RWPE1 (cell line): ENCODE measurements around the gene IL3.

Experiments
- CTCF ChIA-PET: fragments of 350-600 bp; sonication (Branson Sonifier 250); formaldehyde crosslinking; extraction: SDS; loops from one replicate; lab custom pipeline; 2021; lab: Yijun Ruan, JAX
- POLR2A ChIA-PET: fragments of 400-600 bp; formaldehyde crosslinking; extraction: SDS; loops from one replicate; lab custom pipeline; 2020; ENCODE audit warnings: antibody characterized with exemption; ENCODE audit not compliant: low non-redundant PET; lab: Yijun Ruan, JAX
- DNase-seq: peaks from one replicate; pipeline ENCODE4 v3.0.0; 2012; ENCODE audit warnings: low spot score
- H3K27ac ChIP-seq: fragments of 450-650 bp; 2 replicates; pipeline ENCODE4 v1.5.1; 2017
- CTCF ChIP-seq: fragments of 450-650 bp; conservative IDR thresholded peaks from 2 replicates; pipeline ENCODE4 v1.5.1; 2017; ENCODE audit warnings: low read depth, mild to moderate bottlenecking

Gene IL3

DNA sequence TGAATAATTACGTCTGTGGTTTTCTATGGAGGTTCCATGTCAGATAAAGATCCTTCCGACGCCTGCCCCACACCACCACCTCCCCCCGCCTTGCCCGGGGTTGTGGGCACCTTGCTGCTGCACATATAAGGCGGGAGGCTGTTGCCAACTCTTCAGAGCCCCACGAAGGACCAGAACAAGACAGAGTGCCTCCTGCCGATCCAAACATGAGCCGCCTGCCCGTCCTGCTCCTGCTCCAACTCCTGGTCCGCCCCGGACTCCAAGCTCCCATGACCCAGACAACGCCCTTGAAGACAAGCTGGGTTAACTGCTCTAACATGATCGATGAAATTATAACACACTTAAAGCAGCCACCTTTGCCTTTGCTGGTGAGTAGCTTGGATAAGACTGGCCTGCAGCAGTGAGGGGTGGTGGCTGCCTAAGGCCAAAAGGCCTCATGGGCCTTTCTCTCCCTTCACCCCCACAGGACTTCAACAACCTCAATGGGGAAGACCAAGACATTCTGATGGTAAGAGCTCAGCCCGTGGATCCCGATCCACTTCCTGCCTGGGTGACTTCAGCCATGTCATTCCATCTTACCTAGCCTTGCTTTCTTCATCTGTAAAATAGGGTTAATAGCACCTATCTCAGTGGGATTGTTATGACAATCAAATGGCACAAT lies at the start of gene IL3:
TSS of gene IL3 (plus strand) at position 155 of the 661 bp plus-strand sequence. CDS start at position 207, 52 bp downstream.
- H3K27ac ChIP-seq = no peak within 1 kb of the TSS
- DNase-seq = no peak
- no peak for TF ChIP-seq CTCF
- POLR2A ChIA-PET = no interaction called here
- CTCF ChIA-PET = interaction anchor here (0.6 kb wide), 1 partner anchor 250 kb away, joined by 3 read pairs; no protein-coding TSS in a partner anchor

- POLR2A ChIA-PET = no interaction called here
- CTCF ChIA-PET = no interaction called here
- no peak overlapping the region for H3K27ac ChIP-seq
- DNase-seq = no peak
- no peak for TF ChIP-seq CTCF
Measured at GRCh38 chr5:132010989-132011621, 49.4 kb upstream of the IL3 start.

GRCh38 chr5:132011622-132012343 lies 48.7 kb upstream of the IL3 start, which contains the start of gene ACSL6:
Gene ACSL6, minus strand, starts transcription at chr5:132011658. Its CDS starts 105 bp downstream, at chr5:132011553.
- CTCF ChIA-PET = no interaction called here
- POLR2A ChIA-PET = no interaction called here
- DNase-seq = peak; percentile 49
- TF ChIP-seq CTCF = no peak
- no peak within 1 kb of the TSS for H3K27ac ChIP-seq

DNA sequence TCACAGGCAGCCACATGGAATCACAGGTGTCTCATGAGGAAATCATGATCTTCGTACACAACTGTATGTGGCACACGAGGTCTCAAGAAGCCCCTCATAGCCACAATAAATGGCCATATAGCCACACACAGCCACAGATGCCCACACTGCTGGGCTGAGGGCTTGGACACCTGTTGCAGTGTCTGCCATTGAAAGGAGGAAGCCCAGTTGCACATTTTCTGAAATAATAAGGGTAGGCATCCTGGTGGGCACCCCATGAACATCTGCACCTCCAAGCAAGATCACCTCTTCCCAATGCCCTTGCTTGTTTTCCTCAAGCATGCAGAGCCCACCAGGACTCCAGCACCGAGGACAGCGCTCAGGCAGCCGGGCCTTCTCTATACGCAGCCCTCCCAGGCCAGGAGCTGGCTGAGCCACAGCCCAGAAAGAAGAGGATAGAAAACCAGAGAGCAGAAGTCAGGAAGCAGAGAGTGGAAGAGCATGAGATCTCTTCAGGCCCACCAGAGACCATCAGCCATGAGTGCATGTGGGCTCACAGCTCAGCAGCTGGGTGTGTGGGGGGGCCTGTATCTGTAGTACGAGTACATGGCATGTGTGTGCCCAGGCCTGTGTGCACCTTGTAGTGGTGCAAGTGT lies 48.0 kb upstream of the IL3 start:
- peak; percentile 40 for DNase-seq
- H3K27ac ChIP-seq = no peak overlapping the region; the same call in 1 of the 2 replicates
- ChIA-PET POLR2A (no interaction called here), CTCF (interaction anchor here (0.8 kb wide), 1 partner anchor 423 kb away, joined by 3 read pairs; no protein-coding TSS in a partner anchor)
- TF ChIP-seq CTCF = no peak

DNA sequence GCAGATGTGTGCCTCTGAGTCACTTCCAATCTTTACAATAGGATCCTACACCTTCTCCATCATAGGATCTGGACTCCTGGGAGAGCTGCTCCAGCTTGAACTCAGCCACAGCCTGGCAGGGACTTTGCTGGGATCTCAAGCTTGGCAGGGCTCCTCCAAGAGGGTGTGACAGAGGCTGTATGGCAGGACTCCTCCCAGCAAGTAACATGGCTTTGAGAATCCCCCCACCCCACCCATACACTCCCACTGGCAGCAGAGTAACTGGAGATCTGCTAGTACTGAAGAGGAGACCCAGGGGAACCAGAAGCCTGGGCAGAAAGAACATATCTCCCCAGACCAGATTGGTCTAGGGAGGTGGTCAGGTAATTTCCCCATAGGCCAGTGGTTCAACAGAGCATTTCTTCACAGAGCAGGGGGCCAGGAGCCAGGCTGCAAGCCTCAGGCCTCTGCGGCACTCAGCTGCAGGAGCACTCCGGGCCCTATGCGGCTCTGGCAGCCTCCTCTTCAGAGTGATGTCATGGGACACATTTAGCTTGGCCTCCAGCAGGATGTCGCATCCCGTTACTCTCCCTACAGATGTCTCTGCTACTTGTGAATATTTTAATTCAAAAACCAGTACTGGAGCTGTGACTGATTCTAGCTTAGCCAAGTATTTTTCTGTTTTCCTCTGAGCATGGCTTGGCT lies 47.3 kb upstream of the IL3 start:
- CTCF ChIA-PET = interaction anchor here (0.8 kb wide), 1 partner anchor 424 kb away, joined by 3 read pairs; no protein-coding TSS in a partner anchor
- DNase-seq = no peak
- TF ChIP-seq CTCF = no peak
- POLR2A ChIA-PET = interaction anchor here (0.6 kb wide), 1 partner anchor 377 kb away, joined by 3 read pairs; no protein-coding TSS in a partner anchor
- H3K27ac ChIP-seq = peak overlapping the region; percentile 40; the same call in 1 of the 2 replicates
